Right lobe of liver (tissue), 4 donors: Measurements from ENCODE around the gene ZC2HC1B.

ENCODE experiments used
- POLR2A ChIP-seq: fragments of 450-650 bp; IDR thresholded peaks from one replicate; pipeline ENCODE4 v1.6.1; 2017; ENCODE audit warnings: antibody characterized with exemption, mild to moderate bottlenecking
- TF ChIP-seq, protein P1 (sequence below), 4 donors: fragments of 200-600 bp in 3 of 4; fragments of 450-650 bp in 1 of 4; IDR thresholded peaks; one replicate each; pipeline versions ENCODE4 v1.5.1 to v1.8.0; 2016 to 2022; ENCODE audit warnings: antibody characterized with exemption in 4 of 4, mild to moderate bottlenecking in 2 of 4
- donor health status: DM: no; HTN: no; CAD: no.
- donor health status: DM: no; HTN: no; CAD: no.
- donor health status: DM: no; HTN: yes; CAD: no.

GRCh38 chr6:143842461-143842901 lies 21.8 kb upstream of the ZC2HC1B start:
- TF ChIP-seq, protein P1, sequence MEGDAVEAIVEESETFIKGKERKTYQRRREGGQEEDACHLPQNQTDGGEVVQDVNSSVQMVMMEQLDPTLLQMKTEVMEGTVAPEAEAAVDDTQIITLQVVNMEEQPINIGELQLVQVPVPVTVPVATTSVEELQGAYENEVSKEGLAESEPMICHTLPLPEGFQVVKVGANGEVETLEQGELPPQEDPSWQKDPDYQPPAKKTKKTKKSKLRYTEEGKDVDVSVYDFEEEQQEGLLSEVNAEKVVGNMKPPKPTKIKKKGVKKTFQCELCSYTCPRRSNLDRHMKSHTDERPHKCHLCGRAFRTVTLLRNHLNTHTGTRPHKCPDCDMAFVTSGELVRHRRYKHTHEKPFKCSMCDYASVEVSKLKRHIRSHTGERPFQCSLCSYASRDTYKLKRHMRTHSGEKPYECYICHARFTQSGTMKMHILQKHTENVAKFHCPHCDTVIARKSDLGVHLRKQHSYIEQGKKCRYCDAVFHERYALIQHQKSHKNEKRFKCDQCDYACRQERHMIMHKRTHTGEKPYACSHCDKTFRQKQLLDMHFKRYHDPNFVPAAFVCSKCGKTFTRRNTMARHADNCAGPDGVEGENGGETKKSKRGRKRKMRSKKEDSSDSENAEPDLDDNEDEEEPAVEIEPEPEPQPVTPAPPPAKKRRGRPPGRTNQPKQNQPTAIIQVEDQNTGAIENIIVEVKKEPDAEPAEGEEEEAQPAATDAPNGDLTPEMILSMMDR (IDR thresholded peaks at IDR 0.05): no peak
- no peak for TF ChIP-seq POLR2A
